ENCODE measurements around the gene QSOX2.
A peak's percentile ranks its signal among the peaks of the same experiment; 100 is the strongest.

QSOX2 gene

GRCh38 chr9:136235709-136236455 lies 9.7 kb downstream of the QSOX2 start:
- DNase-seq, result no peak

- DNase-seq, result no peak
These were observed 10.4 kb downstream of the QSOX2 start for GRCh38 chr9:136235171-136235570.

GRCh38 chr9:136234597-136234996 lies 11.0 kb downstream of the QSOX2 start:
- DNase-seq, result no peak

DNA sequence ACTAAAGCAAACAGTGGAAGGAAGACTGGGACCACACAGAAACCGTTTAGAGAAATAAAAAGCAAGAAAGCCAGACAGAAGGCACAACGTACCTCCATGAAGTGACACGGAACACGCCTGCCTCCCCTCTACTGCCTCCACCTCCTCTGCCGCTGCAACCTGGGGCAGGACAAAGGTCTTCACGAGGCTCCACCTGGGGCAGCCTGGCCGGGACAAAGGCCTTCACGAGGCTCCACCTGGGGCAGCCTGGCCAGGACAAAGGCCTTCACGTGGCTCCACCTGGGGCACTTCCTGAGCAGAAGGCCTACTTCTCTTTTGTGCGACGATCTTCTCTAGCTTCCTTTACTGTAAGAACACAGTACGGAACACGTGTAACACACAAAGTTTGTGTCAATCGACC lies 11.7 kb downstream of the QSOX2 start:
- DNase-seq, result no peak

DNA sequence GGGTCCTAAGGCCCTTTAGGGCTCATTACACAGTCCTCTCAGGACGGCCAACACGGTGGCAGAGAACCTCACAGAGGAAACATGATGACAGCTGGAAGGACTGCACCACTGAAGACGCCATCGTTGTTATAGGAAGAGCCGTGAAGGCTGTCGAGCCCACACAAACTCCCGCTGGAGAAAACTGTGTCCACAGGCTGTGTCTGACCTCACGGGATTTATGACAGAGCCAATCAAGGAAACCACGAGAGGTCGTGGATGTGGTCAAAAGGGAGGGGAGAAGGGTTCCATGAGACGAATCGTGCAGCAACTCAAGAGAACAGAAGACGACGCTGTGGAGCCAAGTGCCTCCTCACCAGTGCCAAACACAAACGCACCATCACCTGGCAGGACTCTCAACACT lies 12.2 kb downstream of the QSOX2 start:
- no peak for DNase-seq

DNA sequence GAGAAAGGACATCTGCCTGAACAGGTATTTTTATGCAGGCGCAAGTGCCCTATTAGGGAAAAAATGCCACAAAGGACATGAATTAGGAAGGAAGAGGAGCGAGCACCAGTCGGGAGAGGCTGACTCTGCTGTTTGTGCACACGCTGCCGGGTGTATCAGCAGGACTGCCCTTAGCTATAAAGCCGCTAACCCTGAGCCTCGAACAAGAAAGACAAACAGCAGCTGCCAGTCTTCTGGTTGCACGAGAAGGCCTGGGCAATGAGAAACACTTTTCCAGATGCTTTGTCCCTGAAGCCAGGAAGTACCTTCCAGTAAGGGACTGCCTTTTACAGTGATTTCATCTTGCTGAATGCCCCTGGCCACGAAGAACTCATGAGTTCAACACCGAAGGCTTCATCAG lies 12.6 kb downstream of the QSOX2 start:
- no peak for DNase-seq

DNA sequence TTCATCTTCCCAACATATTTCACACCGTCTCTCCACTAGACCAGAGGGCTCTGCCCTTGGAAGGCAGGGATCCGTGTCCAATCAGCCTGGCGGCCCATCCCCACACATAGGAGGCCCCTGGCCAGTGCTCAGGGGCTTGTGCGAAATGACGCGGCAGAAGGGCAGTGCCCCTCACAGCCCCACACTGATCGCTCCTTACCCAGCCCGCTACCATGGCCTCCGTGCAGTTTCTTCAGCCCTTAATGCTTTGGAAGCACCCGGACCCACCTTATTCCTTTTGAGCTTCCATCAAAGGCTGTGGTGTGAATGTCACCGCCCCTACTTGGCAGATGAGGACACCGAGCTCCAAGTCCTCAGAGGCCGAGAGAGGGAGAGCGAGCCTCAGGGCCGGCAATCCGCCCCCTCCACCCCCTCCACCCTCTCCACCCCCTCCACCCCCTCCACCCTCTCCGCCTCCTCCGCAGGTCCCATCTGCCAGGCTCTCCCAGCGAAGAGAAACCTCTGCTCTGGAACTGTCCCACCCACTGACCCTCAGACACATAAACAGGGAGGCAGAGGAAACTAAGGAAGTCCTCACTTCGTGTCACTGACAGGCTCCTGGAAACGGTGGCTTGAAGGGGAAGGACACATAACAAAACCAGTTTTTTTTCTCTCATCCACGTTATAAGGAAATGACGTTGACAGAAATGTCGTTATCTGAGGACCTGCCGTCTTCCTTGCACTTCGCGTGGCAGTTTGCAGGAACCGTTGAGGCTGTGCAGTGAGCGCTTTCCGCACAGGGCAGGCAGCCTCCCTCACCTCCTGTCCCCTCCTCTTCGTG lies 13.9 kb downstream of the QSOX2 start:
- no peak for DNase-seq

GRCh38 chr9:136230773-136231172 lies 14.8 kb downstream of the QSOX2 start:
- no peak for DNase-seq

DNA sequence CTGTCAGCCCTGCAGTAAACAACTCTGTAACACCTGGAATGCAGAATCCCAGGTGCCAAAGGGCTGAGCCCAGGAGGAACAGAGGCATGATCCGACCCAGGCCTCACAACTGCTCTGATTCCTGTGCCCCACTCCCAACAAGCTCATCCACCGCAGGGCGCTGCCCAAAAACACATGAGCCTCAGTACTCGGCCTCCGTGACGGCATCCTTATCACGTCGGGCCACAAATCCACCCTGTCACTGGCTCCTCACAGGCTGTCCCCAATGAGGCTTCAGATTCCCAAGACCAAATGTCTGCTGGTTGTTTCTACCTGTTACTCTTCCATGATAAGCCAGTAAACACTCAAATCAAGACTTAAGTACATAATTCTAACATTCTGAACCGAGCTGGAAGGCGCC lies 15.2 kb downstream of the QSOX2 start:
- DNase-seq, result no peak

- no peak for DNase-seq
These were observed 16.2 kb downstream of the QSOX2 start for GRCh38 chr9:136229096-136230065.

- no peak for DNase-seq
These were observed 17.3 kb downstream of the QSOX2 start for GRCh38 chr9:136228107-136228875.

GRCh38 chr9:136226680-136227407 lies 18.8 kb downstream of the QSOX2 start:
- DNase-seq, result no peak

DNA sequence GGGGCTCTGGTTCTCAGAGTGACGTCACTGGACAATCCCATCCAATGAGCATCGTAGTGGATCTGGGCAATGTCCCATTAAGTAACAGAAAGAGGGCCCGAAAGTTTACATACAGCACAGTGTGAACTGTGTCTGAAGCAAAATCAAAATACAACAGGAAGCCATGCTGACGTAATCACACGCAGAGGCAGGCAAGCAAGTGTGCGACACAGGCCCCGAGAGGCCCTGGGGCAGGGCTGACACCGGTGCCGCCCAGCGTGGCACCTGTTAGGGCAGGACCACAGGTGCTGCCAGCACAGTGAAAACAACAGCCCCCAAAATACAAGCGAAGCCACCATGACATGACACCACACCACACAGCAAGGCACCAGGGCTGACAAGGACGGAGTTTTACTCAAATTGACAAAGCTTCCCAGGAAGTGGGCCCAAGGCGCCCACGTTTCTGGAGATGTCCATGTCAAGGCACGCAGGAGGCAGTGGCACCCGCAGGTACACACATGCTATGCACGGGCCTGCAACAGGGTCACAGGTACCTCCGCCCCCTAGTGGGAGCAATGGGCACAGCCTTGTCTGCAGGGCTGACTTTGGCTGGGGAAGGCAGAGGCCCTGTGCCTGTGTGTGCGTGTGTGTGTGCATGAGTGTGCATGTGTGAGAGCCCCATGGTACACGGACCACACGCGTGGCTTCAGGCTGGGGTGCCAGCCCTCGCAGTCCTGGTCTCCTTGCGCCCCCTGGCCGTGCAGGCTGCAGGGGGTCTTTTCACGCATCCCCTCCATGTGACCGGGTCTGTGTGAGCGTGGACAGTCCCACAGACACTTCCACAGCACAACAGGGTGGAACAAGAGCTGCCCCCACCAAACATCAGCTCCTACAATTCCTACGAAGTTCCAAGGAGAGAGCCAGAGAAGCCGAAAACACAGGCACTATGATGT lies 19.6 kb downstream of the QSOX2 start:
- DNase-seq, result peak; percentile 15 to 52

- no peak for DNase-seq
These were observed 20.3 kb downstream of the QSOX2 start for GRCh38 chr9:136225366-136225747.

- DNase-seq, result no peak
These were observed 21.6 kb downstream of the QSOX2 start for GRCh38 chr9:136223871-136224640.

- no peak for DNase-seq
These were observed 22.7 kb downstream of the QSOX2 start for GRCh38 chr9:136222906-136223285.

DNA sequence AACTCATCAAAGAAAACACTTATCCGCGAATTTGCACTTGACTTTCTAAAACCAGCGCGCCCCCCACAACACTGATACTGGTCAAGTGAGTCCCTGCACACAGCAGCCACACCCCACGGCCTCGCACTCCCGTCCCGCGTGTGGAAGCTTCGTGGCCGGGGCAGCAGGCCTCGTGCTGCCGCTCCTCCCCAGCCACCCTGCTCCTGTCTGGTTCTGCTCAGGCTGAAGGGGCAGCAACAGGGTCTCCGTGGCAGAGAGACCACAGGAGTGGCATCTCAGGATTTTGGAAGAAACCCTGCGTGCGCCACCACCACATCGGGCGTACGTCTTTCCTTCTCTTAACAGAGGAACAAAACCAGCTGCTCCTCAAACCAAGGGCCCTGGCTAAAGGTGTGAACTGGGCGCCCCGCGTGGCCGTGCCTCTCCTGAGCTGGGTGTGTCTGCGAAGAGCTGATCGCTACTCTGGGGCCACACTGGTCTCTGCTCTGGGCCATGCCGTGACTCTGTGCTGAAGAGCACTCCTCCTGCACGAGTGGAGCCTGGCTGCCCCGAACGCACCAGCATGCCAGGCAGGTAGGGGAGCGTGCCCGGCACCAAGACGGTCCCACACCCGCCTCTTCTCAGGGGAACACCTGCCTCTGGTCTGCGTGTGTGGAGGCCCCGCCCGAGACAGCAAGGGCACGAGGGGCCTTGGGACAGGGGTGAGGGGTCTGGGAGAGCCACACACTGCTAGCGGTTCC lies 23.3 kb downstream of the QSOX2 start:
- no peak for DNase-seq

DNA sequence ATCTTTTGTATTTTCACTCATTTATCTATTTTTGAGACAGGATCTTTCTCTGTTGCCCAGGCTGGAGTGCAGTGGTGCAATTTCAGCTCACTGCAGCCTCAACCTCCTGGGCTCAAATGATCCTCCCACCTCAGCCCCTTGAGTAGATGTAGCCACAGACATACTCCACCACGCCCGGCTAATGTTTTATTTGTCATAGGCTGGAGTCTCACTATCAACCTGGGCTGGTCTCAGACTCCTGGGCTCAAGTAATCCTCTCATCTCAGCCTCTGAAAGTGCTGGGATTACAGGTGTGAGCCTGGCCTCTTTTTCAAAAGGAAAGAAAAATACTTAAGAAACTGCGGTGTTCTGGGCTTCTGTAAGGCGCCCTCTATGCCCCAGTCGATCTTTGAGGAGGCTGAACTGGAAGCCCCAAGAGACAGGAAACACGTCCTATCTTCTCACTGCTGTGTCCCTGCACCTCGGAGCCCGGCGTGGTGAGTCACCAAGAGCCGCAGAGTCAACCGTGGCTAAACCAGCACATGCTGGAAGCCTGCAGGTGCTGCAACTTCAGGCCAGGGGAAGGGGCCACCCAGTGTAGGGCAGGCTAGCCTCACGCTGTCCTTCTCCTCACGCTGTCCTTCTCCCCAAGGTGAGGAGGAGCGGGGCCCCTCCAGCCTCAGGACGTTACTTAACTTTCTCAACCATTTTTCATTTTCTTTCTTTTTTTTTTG lies 25.4 kb downstream of the QSOX2 start:
- no peak for DNase-seq
